Fibroblast of pulmonary artery (primary cell): ENCODE measurements around the gene TNK2.
A peak's percentile ranks its signal among the peaks of the same experiment; 100 is the strongest.

Experiments used
- DNase-seq: peaks from one replicate; pipeline ENCODE4 v3.0.0-alpha.2; 2010; ENCODE audit warnings: low read depth
- H3K4me3 ChIP-seq: replicated peaks from 2 replicates; pipeline ENCODE4 v1.5.1; 2011; ENCODE audit warnings: low read depth, mild to moderate bottlenecking, control low read depth, low read length, moderate library complexity
- CTCF ChIP-seq: IDR thresholded peaks from 2 replicates; pipeline ENCODE4 v1.5.1; 2011; ENCODE audit warnings: mild to moderate bottlenecking, control low read depth, low read length, inconsistent platforms; ENCODE audit errors: missing control alignments

The TNK2 gene

GRCh38 chr3:195900436-195901355 is 7.7 kb downstream of the TNK2 start:
- no peak overlapping the region for H3K4me3 ChIP-seq
- peak; percentile 56 for DNase-seq
- no peak for TF ChIP-seq CTCF

GRCh38 chr3:195899701-195900435 is 8.5 kb downstream of the TNK2 start:
- H3K4me3 ChIP-seq, result no peak overlapping the region
- DNase-seq, result no peak
- no peak for TF ChIP-seq CTCF

GRCh38 chr3:195897853-195898415 is 10.4 kb downstream of the TNK2 start:
- no peak for TF ChIP-seq CTCF
- no peak for DNase-seq
- no peak overlapping the region for H3K4me3 ChIP-seq

GRCh38 chr3:195897081-195897852 is 11.1 kb downstream of the TNK2 start:
- no peak overlapping the region for H3K4me3 ChIP-seq
- TF ChIP-seq CTCF, result no peak
- peak; percentile 68 for DNase-seq

- peak overlapping the region; percentile 50 for H3K4me3 ChIP-seq
- peak; percentile 88 for DNase-seq
- no peak for TF ChIP-seq CTCF
Observed at GRCh38 chr3:195896361-195897080, 11.8 kb downstream of the TNK2 start.

GRCh38 chr3:195895861-195896360 is 12.4 kb downstream of the TNK2 start:
- DNase-seq, result no peak
- no peak for TF ChIP-seq CTCF
- peak overlapping the region; percentile 65 for H3K4me3 ChIP-seq
